Activated CD8-positive, alpha-beta memory T cell treated with anti-CD3 and anti-CD28 coated beads, Interleukin-2, amount 50 U/mL, for 24 hours (primary cell): ENCODE results near the gene SHC3.

Source experiments
- DNase-seq: peaks from one replicate; pipeline ENCODE4 v3.0.0-alpha.2; 2020; ENCODE audit errors: extremely low read depth

SHC3 gene

DNA sequence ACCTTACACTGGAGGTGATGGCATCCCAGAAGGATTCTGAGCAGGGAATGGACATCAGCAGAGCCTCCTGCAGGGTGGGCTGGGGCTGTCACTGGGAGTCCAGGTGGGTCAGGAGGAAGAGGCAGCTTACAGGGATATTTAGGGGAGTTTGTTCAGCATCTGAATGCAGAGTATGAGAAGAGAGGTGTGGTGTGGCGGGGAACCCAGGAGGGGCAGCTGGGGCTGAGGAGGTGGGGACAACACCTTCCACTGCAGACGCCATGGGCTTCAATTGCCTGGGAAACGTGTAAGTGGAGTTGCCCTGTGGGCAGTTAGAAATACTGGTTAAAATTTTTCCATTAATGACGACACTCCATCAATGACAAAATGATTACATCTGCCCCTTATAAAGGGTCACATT, 153.9 kb downstream of the SHC3 start:
- DNase-seq = no peak

DNA sequence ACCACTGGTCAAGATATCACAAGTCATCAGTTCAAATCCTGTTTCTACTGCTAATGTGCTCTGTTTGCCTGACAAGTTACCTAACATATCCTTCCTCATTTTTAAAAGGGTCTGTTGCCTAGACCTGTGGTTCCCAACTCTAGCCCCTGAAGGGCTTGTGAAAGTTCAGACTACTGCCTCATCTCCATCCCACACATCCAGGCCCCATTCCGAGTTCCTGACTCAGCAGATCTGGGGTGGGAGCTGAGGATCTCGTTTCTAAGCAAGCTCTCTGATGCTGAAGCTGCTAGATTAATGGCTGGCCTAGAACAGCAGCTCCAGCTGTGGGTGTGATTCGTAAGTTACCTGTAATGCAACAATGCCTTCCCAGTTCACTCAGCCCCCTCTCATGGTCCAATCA, 154.9 kb downstream of the SHC3 start:
- DNase-seq = no peak

DNA sequence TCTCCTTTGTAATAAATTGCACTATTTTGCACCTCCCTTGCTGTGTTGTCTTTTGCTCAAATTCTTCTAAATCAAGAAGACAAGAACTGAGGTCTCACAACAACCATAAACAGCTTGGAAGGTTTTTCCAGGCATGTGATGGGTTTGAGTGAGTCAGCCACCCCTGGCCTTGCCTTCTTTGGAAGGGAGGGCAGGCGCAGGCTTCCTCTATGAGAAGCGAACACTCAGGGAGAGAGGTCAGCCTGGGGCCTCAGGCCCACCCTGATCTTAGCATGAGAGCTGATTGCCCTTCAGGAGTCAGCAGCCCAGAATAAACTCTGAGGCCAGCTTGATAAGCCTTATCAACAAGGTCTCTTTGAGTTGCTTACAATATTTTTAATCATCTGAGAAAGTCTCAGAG, 155.7 kb downstream of the SHC3 start:
- DNase-seq = no peak

DNA sequence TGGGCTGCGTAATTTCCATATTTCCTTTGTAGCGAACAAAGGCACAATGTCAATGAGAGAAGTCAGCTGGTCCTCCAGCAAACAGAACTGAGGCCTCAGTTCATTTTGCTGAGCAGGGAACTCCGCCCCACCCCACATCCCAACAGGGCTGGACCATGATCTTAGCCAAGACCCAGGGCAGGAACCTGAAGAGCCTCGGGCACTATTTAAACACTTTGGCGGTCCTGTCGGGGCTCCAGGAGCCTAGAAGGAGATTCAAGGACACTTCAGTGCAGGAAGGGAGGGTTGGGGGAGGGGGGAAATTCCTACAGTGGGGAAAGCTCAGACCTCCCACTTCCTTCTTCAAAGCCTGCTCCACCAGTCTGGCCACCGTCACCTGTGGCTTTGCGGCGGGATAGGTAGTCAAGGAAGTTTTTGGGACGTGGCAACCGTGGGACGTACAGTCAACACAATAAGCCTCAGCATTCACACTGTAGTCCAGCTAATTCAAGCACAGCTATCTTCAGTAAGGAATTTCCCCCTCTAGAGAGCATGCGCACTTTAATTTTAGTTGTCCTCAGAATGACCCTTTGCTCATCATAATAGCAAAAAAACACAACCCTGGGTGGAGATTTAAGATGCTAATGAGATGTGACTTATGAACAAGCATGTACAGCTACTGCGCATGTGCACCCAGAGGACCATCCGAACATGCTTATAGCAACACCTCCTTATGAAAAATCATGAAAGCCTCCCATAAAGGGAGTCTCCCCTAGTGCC, 156.4 kb downstream of the SHC3 start:
- DNase-seq = no peak

GRCh38 chr9:89021154-89021803, 157.3 kb downstream of the SHC3 start:
- no peak for DNase-seq

DNA sequence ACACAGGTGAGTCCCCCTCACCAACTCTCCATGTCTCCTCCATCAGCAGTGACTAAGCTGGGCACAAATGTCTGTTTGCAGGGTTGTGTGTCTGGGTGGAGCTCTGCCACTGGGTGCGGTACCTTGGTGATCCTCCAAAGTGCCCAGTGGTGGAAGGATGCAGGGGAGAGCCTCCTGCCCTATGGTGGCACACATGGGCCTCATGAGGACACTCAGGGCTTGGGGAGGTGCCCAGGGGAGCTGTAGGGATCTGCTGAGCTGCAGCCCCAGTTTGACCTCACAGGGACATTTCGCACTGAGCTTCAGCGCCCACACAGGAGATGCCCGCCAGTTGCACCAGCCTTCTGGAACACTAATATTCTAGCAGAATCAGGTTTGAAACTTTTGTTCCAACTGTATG, 157.9 kb downstream of the SHC3 start:
- DNase-seq = no peak

- DNase-seq = no peak
Measured at GRCh38 chr9:89015336-89015735, 163.3 kb downstream of the SHC3 start.

DNA sequence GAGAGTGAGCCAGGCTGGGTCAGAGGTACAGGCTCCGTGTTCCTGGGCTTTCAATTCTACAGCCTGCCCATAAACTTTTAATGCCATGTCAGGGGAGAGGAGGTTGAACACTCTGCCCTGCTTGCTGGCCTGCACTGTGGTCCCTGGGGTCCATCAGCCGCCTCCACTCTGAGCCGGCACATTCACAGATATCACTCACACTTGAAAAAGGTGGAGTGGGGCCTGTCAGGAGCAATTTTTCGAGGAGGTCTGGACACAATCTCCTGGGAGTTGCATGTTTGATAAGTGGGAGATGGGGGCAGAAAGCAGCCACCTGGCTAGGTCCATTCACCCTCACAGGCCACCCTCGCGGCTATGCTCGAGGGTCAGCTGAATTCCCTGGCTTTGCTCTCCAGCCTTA, 164.5 kb downstream of the SHC3 start:
- DNase-seq = no peak

GRCh38 chr9:89013660-89014059, 165.0 kb downstream of the SHC3 start:
- DNase-seq = no peak

- no peak for DNase-seq
Measured at GRCh38 chr9:89012294-89013042, 166.2 kb downstream of the SHC3 start.

GRCh38 chr9:89011683-89012082, 166.9 kb downstream of the SHC3 start:
- no peak for DNase-seq

DNA sequence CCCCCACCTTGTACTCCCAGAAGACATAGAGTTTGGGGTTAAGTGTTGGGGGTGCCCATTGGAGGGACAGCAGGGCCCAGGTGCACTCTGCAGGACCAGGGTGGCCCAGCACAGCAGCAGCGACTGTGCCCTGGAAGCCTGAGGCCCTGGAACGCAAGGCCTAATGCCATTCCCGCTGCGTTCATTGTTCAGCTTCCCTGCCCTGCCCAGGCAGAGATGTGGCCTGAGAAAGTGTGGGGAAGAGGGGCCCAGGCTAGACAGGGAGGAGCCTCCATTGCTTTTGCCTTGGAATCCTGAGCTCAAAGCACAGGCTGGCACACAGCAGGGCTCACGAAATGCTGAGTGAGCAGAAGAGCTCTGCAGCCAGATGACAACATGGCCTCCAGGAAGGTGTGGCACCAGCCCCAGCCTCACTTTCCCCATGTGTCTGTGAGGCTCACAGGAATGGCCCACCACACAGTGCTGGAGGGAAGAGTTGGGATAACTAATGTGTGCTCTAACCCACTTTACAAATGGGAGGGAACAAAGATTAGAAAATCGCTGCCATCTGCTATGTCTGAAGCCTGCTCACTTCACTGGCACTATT, 168.0 kb downstream of the SHC3 start:
- no peak for DNase-seq

DNA sequence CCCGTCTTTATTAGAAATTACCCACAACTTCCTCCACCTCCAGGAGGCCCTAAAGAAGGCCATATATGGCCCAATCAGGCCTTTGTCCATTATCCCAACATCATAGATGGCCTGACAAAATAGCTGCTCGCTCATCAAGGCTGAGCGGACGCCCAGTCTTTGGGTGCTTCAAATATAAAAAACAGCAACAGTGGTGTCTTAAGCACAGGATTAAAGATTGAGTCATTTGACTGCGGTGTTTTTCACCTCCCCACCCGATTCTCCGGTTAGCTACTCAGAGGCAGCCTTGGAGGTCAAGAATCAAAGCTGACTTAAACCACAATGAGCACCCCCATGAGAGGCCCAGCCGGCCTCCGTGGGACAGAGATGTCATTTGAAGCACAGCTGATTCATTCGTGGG, 168.6 kb downstream of the SHC3 start:
- DNase-seq = no peak

DNA sequence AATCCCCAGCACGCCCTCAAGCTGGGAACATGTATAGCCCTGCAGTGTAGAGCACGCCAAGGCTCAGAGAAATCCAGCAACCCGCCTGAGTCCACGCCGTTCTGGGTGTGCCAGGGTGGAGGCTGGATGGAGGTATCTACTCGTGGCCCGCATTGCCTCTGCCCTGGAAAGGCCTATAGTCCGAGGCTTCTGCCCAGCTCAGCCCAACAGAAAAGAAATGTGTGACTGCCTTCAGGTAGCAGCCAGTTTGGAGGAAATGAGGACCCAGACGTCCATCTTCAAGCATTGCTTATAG, 169.1 kb downstream of the SHC3 start:
- DNase-seq = no peak

DNA sequence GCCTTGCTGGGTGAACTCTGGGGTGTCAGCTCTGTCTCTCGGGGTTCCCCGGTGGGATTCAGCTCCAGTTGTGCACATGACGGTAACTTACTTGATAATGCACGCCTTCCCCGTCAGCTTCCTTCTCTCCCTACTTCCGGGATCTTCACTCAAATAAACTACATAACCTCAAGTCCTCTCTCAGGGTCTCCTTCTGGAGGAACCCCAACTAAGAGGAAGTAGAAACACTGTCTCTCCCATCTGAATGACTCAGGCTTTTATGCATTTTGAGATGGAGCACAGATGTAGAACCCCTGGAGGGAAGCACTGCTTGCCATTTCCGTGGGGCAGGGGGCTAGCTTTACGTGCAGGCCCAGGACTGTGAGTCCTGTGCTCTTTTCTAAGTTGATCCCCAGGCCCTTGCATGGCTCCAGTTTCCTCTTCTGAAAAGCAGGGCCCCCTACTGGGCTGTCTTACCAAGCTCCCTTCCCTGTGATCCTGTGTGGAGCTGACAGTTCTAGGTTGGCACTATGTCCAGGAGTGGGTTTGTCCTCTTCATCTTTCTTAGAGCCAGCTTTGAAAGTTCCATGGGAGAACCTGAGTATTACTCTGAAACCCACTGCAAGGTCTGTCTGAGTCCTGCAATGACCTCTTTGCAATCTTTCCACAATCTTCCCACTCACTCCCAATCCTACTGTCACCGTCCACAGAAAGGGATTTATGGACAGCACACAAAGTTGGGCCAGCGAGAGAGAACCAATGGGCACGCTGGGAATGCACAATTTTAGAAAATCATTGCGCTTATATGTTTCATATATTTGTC, 169.7 kb downstream of the SHC3 start:
- no peak for DNase-seq

GRCh38 chr9:89008055-89008743, 170.4 kb downstream of the SHC3 start:
- DNase-seq = no peak

GRCh38 chr9:89006996-89007967, 171.3 kb downstream of the SHC3 start:
- no peak for DNase-seq

- no peak for DNase-seq
Measured at GRCh38 chr9:89006267-89006666, 172.4 kb downstream of the SHC3 start.

DNA sequence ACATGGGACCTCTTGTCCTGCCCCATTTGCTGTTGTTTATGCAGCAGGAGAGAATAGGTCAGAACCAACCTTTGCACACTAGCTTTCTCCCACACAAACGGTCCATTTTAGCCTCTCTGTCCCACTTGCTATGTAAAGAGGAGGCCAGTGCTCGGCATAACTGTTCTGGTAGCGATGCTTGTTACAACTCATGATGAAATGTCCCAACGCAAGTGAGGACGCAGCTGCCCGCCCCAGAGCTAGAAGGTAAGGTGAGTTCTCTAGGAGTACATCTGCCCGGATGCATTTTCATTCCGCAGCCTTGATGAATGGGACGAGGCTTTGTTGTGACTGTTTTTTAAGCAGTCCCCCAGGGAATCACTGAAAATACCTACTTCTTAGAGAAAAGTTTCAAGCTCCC, 173.3 kb downstream of the SHC3 start:
- DNase-seq = no peak

DNA sequence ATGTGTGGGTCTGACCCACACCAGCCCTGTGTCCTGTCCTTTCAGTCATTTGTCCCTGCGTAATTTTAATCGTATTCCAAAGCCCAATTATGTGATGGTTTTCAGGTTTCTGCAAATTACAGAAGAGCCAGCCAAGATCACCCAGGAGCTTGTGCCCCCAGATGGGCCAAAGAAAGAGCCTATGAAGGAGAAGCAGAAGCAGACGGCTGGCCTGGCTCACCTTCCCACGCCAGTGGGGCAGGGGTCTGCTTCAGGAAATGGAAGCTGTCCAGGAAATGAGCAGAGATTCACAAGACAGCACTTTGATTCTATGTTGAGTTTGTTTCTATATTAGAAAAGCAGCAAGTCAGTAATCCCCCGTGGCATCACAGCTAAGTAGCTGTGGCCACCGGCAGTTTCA, 175.6 kb downstream of the SHC3 start:
- DNase-seq = no peak
